ENCODE measurements around the gene TRIM24. TPM values are rescaled to one million over a fixed set of nuclear protein-coding genes. Genes with fewer than 3 reads are reported as not detected.

TRIM24 gene
- total RNA-seq, 1 experiment from 2014 or later: 10.2 TPM

DNA sequence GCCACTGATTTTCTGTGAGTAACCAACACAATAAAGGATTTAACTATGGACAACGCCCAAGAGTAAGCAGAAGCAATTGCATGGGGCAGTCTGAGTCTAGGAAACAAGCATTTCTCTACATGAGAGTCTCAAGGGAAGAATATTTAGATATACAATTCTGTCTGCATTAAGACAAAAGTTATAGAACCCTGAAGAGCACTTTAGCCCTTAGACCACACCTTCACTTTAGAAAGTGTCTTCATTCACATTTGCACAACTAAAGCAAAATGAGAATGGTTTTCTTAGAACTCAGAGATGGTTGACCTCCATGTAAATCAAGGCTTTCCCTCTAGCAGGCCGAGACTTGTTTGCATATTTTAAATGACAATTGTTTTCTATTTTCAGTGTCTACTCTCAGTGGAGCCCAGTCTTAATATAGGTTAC, 25.5 kb upstream of the TRIM24 start:
- intact Hi-C loops (cut with micrococcal nuclease): no loop called here
- POLR2A ChIA-PET: no interaction called here

GRCh38 chr7:138435231-138435919, 24.7 kb upstream of the TRIM24 start:
- Mint-ChIP-seq H3K4me1 (ENCODE audit: insufficient read depth, unreplicated experiment) (peaks cover 10% of the 10 kb centered on the region), H3K4me3 (ENCODE audit: unreplicated experiment) (no peak overlapping the region), H3K36me3 (ENCODE audit: insufficient read depth, unreplicated experiment) (no peaks in the 10 kb centered on the region), H3K9me3 (ENCODE audit: unreplicated experiment) (peaks cover 20% of the 10 kb centered on the region), H3K27me3 (ENCODE audit: insufficient read depth, unreplicated experiment) (no peaks in the 10 kb centered on the region), H3K27ac (ENCODE audit: low read depth, unreplicated experiment) (no peak overlapping the region)
- ChIA-PET POLR2A (no interaction called here), CTCF (no interaction called here)
- no TSS peak for BruUV-seq (replicated peaks)
- TF ChIP-seq CTCF (IDR thresholded peaks at IDR 0.05; ENCODE audit: unreplicated experiment): no peak
- intact Hi-C loops (cut with micrococcal nuclease): no loop called here
- DNase-seq (ENCODE audit: unreplicated experiment): peak; percentile 20

More for the DNA sequence above, 25.5 kb upstream of the TRIM24 start:
- CTCF ChIA-PET: no interaction called here
- H3K36me3 Mint-ChIP-seq (ENCODE audit: insufficient read depth, unreplicated experiment): no peaks in the 10 kb centered on the region
- no peak for TF ChIP-seq CTCF (IDR thresholded peaks at IDR 0.05; ENCODE audit: unreplicated experiment)
- H3K9me3 Mint-ChIP-seq (ENCODE audit: unreplicated experiment): peaks cover 27% of the 10 kb centered on the region
- no peak overlapping the region for H3K27ac Mint-ChIP-seq (ENCODE audit: low read depth, unreplicated experiment)
- H3K27me3 Mint-ChIP-seq (ENCODE audit: insufficient read depth, unreplicated experiment): no peaks in the 10 kb centered on the region
- no peak overlapping the region for H3K4me3 Mint-ChIP-seq (ENCODE audit: unreplicated experiment)
- DNase-seq (ENCODE audit: unreplicated experiment): no peak
- no TSS peak for BruUV-seq (replicated peaks)
- peaks cover 10% of the 10 kb centered on the region for H3K4me1 Mint-ChIP-seq (ENCODE audit: insufficient read depth, unreplicated experiment)

GRCh38 chr7:138436388-138436787, 23.7 kb upstream of the TRIM24 start:
- no TSS peak for BruUV-seq (replicated peaks)
- intact Hi-C loops (cut with micrococcal nuclease): no loop called here
- H3K27me3 Mint-ChIP-seq (ENCODE audit: insufficient read depth, unreplicated experiment): no peaks in the 10 kb centered on the region
- H3K4me1 Mint-ChIP-seq (ENCODE audit: insufficient read depth, unreplicated experiment): peaks cover 10% of the 10 kb centered on the region
- H3K9me3 Mint-ChIP-seq (ENCODE audit: unreplicated experiment): peaks cover 18% of the 10 kb centered on the region
- no peaks in the 10 kb centered on the region for H3K36me3 Mint-ChIP-seq (ENCODE audit: insufficient read depth, unreplicated experiment)
- TF ChIP-seq CTCF (IDR thresholded peaks at IDR 0.05; ENCODE audit: unreplicated experiment): no peak
- no peak overlapping the region for H3K4me3 Mint-ChIP-seq (ENCODE audit: unreplicated experiment)
- DNase-seq (ENCODE audit: unreplicated experiment): no peak
- CTCF ChIA-PET: no interaction called here
- POLR2A ChIA-PET: interaction anchor here (0.7 kb wide), 1 partner anchor 18 kb away, joined by 3 read pairs; no protein-coding TSS in a partner anchor
- no peak overlapping the region for H3K27ac Mint-ChIP-seq (ENCODE audit: low read depth, unreplicated experiment)

DNA sequence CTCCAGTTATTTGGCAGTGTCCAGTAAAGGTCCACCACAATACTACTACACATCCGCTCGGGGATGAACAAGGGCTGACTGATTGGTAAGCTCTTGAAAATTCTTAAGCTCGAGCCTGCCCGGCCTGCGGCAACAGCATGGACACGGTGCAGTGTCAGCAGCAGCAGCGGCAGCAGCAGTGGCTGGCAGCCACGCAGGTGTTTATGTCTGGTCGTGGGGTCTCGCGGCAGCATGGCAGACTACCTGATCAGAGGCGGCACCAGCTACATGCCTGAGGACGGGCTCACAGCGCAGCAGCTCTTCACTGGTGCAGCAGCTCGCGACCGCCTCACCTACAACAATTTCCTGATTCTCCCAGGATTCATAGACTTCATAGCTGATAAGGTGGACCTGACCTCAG, 19.6 kb upstream of the TRIM24 start:
- ChIA-PET CTCF (no interaction called here), POLR2A (no interaction called here)
- intact Hi-C loops (cut with micrococcal nuclease): no loop called here
- TF ChIP-seq CTCF (IDR thresholded peaks at IDR 0.05; ENCODE audit: unreplicated experiment): no peak
- H3K4me3 Mint-ChIP-seq (ENCODE audit: unreplicated experiment): no peak overlapping the region
- no TSS peak for BruUV-seq (replicated peaks)
- no peaks in the 10 kb centered on the region for H3K27me3 Mint-ChIP-seq (ENCODE audit: insufficient read depth, unreplicated experiment)
- H3K27ac Mint-ChIP-seq (ENCODE audit: low read depth, unreplicated experiment): no peak overlapping the region
- H3K36me3 Mint-ChIP-seq (ENCODE audit: insufficient read depth, unreplicated experiment): no peaks in the 10 kb centered on the region
- peaks cover 10% of the 10 kb centered on the region for H3K9me3 Mint-ChIP-seq (ENCODE audit: unreplicated experiment)
- H3K4me1 Mint-ChIP-seq (ENCODE audit: insufficient read depth, unreplicated experiment): peaks cover 6% of the 10 kb centered on the region
- no peak for DNase-seq (ENCODE audit: unreplicated experiment)
